Natural killer cell treated with Interleukin-12 subunit alpha and Interleukin-12 subunit beta and Interleukin-15 and Interleukin-18, amount 100 ng/mL, for 72 hours (primary cell): Measurements from ENCODE around the gene FANCL. TPM values are rescaled to one million over a fixed set of nuclear protein-coding genes. Genes with fewer than 3 reads are reported as not detected.
A peak's percentile ranks its signal among the peaks of the same experiment; 100 is the strongest.
"Not testable (repeated sequence)": the region's sequence is repeated elsewhere in the genome, so short reads cannot be mapped to it uniquely, and the experiment has no call there.

Experiments used
- ATAC-seq, 2 donors: fragments of 150-1000 bp; cut with Tn5 transposase in 1 of 2; sonication (Bioruptor Pico), chemical (Tn5 transposase) in 1 of 2; 2 replicates each; pipeline ENCODE4 v1.10.0; 2021
- DNase-seq: peaks from one replicate; pipeline ENCODE4 v3.0.0; 2022; ENCODE audit warnings: low spot score
- H3K27ac Mint-ChIP-seq, 2 donors: 1 replicate in 1 of 2; 2 replicates in 1 of 2; pipeline ENCODE4 v1.8.0; 2022; ENCODE audit warnings: mixed read lengths in 2 of 2, mild to moderate bottlenecking in 1 of 2, moderate library complexity in 1 of 2
- H3K27me3 Mint-ChIP-seq, 2 donors: 1 replicate in 1 of 2; 2 replicates in 1 of 2; pipeline ENCODE4 v1.8.0; 2022; ENCODE audit warnings: mixed read lengths in 2 of 2
- H3K36me3 Mint-ChIP-seq: one replicate; pipeline ENCODE4 v1.8.0; 2022; ENCODE audit warnings: mixed read lengths
- H3K4me1 Mint-ChIP-seq, 2 donors: 1 replicate in 1 of 2; 2 replicates in 1 of 2; pipeline ENCODE4 v1.8.0; 2022; ENCODE audit warnings: low read depth in 2 of 2, mixed read lengths in 2 of 2, mild to moderate bottlenecking in 1 of 2
- H3K4me3 Mint-ChIP-seq: one replicate; pipeline ENCODE4 v1.8.0; 2022; ENCODE audit warnings: mixed read lengths
- H3K9me3 Mint-ChIP-seq: 2 replicates; pipeline ENCODE4 v1.8.0; 2022; ENCODE audit warnings: mixed read lengths
- total RNA-seq, 2 donors: library from RNA; stranded (reverse); gene quantifications; one replicate each; pipeline ENCODE4 v1.2.3, GENCODE V29; 2022

FANCL gene
- total RNA-seq, 2 donors from 2014 or later = 17.6 to 28.0 TPM

GRCh38 chr2:58235984-58236383 lies 5.1 kb downstream of the FANCL start:
- Mint-ChIP-seq H3K4me3 (peak overlapping the region; percentile 24), H3K9me3 (no peaks in the 10 kb centered on the region), H3K4me1 (peaks cover 20 to 43% of the 10 kb centered on the region in 2 donors), H3K27me3 (no peaks in the 10 kb centered on the region), H3K36me3 (no peaks in the 10 kb centered on the region), H3K27ac (no peak overlapping the region)
- DNase-seq = no peak
- ATAC-seq = no peak

- no peak overlapping the region for H3K4me3 Mint-ChIP-seq
- DNase-seq (no peak), ATAC-seq (no peak)
- no peaks in the 10 kb centered on the region for H3K27me3 Mint-ChIP-seq
- H3K27ac Mint-ChIP-seq = no peak overlapping the region
- peaks cover 14 to 37% of the 10 kb centered on the region in 2 donors for H3K4me1 Mint-ChIP-seq
- no peaks in the 10 kb centered on the region for H3K9me3 Mint-ChIP-seq
- no peaks in the 10 kb centered on the region for H3K36me3 Mint-ChIP-seq
These were observed 6.0 kb downstream of the FANCL start for GRCh38 chr2:58235170-58235569.

- H3K27me3 Mint-ChIP-seq = no peaks in the 10 kb centered on the region
- ATAC-seq (no peak), DNase-seq (no peak)
- H3K36me3 Mint-ChIP-seq = no peaks in the 10 kb centered on the region
- H3K4me3 Mint-ChIP-seq = no peak overlapping the region
- peaks cover 0 to 2% of the 10 kb centered on the region in 2 donors for H3K4me1 Mint-ChIP-seq
- H3K9me3 Mint-ChIP-seq = no peaks in the 10 kb centered on the region
- no peak overlapping the region for H3K27ac Mint-ChIP-seq
These were observed 12.8 kb downstream of the FANCL start for GRCh38 chr2:58228299-58228698.

- Mint-ChIP-seq H3K4me1 (peaks cover 0 to 2% of the 10 kb centered on the region in 2 donors), H3K27me3 (no peaks in the 10 kb centered on the region), H3K9me3 (no peaks in the 10 kb centered on the region), H3K36me3 (no peaks in the 10 kb centered on the region), H3K27ac (no peak overlapping the region), H3K4me3 (no peak overlapping the region)
- no peak for ATAC-seq
- no peak for DNase-seq
These were observed 13.8 kb downstream of the FANCL start for GRCh38 chr2:58227171-58227917.

- no peak for DNase-seq
- ATAC-seq = no peak
- H3K4me3 Mint-ChIP-seq = no peak overlapping the region
- no peaks in the 10 kb centered on the region for H3K27me3 Mint-ChIP-seq
- no peaks in the 10 kb centered on the region for H3K4me1 Mint-ChIP-seq
- H3K27ac Mint-ChIP-seq = no peak overlapping the region
- H3K36me3 Mint-ChIP-seq = peaks cover 13% of the 10 kb centered on the region
- no peaks in the 10 kb centered on the region for H3K9me3 Mint-ChIP-seq
These were observed 19.2 kb downstream of the FANCL start for GRCh38 chr2:58221909-58222308.

- peaks cover 34% of the 10 kb centered on the region for H3K36me3 Mint-ChIP-seq
- no peaks in the 10 kb centered on the region for H3K27me3 Mint-ChIP-seq
- H3K9me3 Mint-ChIP-seq = peaks cover 5% of the 10 kb centered on the region
- DNase-seq (no peak), ATAC-seq (no peak)
- H3K4me1 Mint-ChIP-seq = no peaks in the 10 kb centered on the region
- no peak overlapping the region for H3K27ac Mint-ChIP-seq
- no peak overlapping the region for H3K4me3 Mint-ChIP-seq
These were observed 25.7 kb downstream of the FANCL start for GRCh38 chr2:58215429-58215828.

GRCh38 chr2:58210951-58211568 lies 30.1 kb downstream of the FANCL start:
- H3K27ac Mint-ChIP-seq, ATAC-seq, DNase-seq, H3K9me3 Mint-ChIP-seq, H3K4me1 Mint-ChIP-seq, H3K4me3 Mint-ChIP-seq, H3K27me3 Mint-ChIP-seq: not testable (repeated sequence)
- H3K36me3 Mint-ChIP-seq = peaks cover 26% of the 10 kb centered on the region

- peak in 1 of 2 donors; percentile 28 for ATAC-seq
- H3K9me3 Mint-ChIP-seq = peaks cover 5% of the 10 kb centered on the region
These were observed 33.9 kb downstream of the FANCL start for GRCh38 chr2:58207189-58207588.

GRCh38 chr2:58206785-58207184 lies 34.3 kb downstream of the FANCL start:
- DNase-seq = no peak
- no peaks in the 10 kb centered on the region for H3K4me1 Mint-ChIP-seq
- peaks cover 10% of the 10 kb centered on the region for H3K36me3 Mint-ChIP-seq
- no peaks in the 10 kb centered on the region for H3K27me3 Mint-ChIP-seq
- H3K4me3 Mint-ChIP-seq = no peak overlapping the region
- ATAC-seq = peak in 1 of 2 donors; percentile 28
- peaks cover 3% of the 10 kb centered on the region for H3K9me3 Mint-ChIP-seq
- H3K27ac Mint-ChIP-seq = no peak overlapping the region

More at GRCh38 chr2:58207189-58207588, 33.9 kb downstream of the FANCL start:
- H3K27me3 Mint-ChIP-seq = no peaks in the 10 kb centered on the region
- no peak overlapping the region for H3K27ac Mint-ChIP-seq
- H3K4me1 Mint-ChIP-seq = no peaks in the 10 kb centered on the region
- no peak overlapping the region for H3K4me3 Mint-ChIP-seq
- DNase-seq = no peak
- H3K36me3 Mint-ChIP-seq = peaks cover 15% of the 10 kb centered on the region

- Mint-ChIP-seq H3K36me3 (no peaks in the 10 kb centered on the region), H3K27me3 (no peaks in the 10 kb centered on the region), H3K27ac (no peak overlapping the region), H3K4me1 (no peaks in the 10 kb centered on the region), H3K4me3 (no peak overlapping the region), H3K9me3 (no peaks in the 10 kb centered on the region)
- DNase-seq = no peak
- ATAC-seq = no peak
These were observed 36.7 kb downstream of the FANCL start for GRCh38 chr2:58204195-58204959.

- Mint-ChIP-seq H3K27ac (no peak overlapping the region), H3K36me3 (no peaks in the 10 kb centered on the region)
These were observed 38.1 kb downstream of the FANCL start for GRCh38 chr2:58203018-58203417.

GRCh38 chr2:58202404-58202803 lies 38.7 kb downstream of the FANCL start:
- Mint-ChIP-seq H3K36me3 (no peaks in the 10 kb centered on the region), H3K4me1 (no peaks in the 10 kb centered on the region), H3K4me3 (no peak overlapping the region), H3K27ac (no peak overlapping the region), H3K9me3 (no peaks in the 10 kb centered on the region), H3K27me3 (no peaks in the 10 kb centered on the region)
- DNase-seq = no peak
- ATAC-seq = no peak

More at GRCh38 chr2:58203018-58203417, 38.1 kb downstream of the FANCL start:
- ATAC-seq (no peak), DNase-seq (no peak)
- Mint-ChIP-seq H3K4me1 (no peaks in the 10 kb centered on the region), H3K9me3 (no peaks in the 10 kb centered on the region), H3K4me3 (no peak overlapping the region), H3K27me3 (no peaks in the 10 kb centered on the region)

GRCh38 chr2:58197894-58198293 lies 43.2 kb downstream of the FANCL start:
- no peak overlapping the region for H3K4me3 Mint-ChIP-seq
- no peaks in the 10 kb centered on the region for H3K9me3 Mint-ChIP-seq
- DNase-seq = no peak
- no peaks in the 10 kb centered on the region for H3K4me1 Mint-ChIP-seq
- H3K36me3 Mint-ChIP-seq = no peaks in the 10 kb centered on the region
- no peaks in the 10 kb centered on the region for H3K27me3 Mint-ChIP-seq
- ATAC-seq = no peak
- H3K27ac Mint-ChIP-seq = no peak overlapping the region

- no peaks in the 10 kb centered on the region for H3K27me3 Mint-ChIP-seq
- DNase-seq (no peak), ATAC-seq (no peak)
- H3K4me3 Mint-ChIP-seq = no peak overlapping the region
- no peaks in the 10 kb centered on the region for H3K9me3 Mint-ChIP-seq
- no peaks in the 10 kb centered on the region for H3K36me3 Mint-ChIP-seq
- no peaks in the 10 kb centered on the region for H3K4me1 Mint-ChIP-seq
- H3K27ac Mint-ChIP-seq = no peak overlapping the region
These were observed 45.5 kb downstream of the FANCL start for GRCh38 chr2:58195662-58196061.
